ENCODE data around the gene GRID1.
A peak's percentile ranks its signal among the peaks of the same experiment; 100 is the strongest.

GRID1 gene

GRCh38 chr10:86059892-86060291, 306.7 kb downstream of the GRID1 start:
- no peak overlapping the region for H3K4me3 ChIP-seq (ENCODE audit: low read length)
- no peak for DNase-seq (ENCODE audit: low read depth, low spot score)

DNA sequence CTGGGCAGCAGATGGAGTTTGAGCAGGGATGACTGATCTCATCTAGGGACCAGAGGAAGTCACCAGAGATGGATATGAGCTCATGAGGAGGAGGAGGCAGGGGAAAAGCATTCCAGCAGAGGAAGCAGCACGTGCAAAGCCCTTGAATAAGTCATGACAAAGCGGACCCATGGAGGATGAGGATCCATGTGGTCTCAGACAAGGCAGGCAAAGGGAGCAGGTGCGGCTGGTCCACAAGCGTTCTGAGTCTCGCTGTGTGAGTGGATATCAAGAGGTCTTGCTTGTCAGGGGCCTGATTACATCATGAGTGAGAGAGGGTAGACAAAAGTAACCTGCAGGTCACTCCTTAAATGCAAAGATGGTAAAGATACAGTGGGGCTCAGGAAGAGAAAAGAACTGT, 307.6 kb downstream of the GRID1 start:
- no peak for DNase-seq (ENCODE audit: low read depth, low spot score)

GRCh38 chr10:86057708-86058107, 308.9 kb downstream of the GRID1 start:
- H3K4me3 ChIP-seq (ENCODE audit: low read length): no peak overlapping the region
- no peak for DNase-seq (ENCODE audit: low read depth, low spot score)

More for the DNA sequence above, 307.6 kb downstream of the GRID1 start:
- H3K4me3 ChIP-seq (ENCODE audit: low read length): no peak overlapping the region

GRCh38 chr10:86056672-86057071, 309.9 kb downstream of the GRID1 start:
- no peak for DNase-seq (ENCODE audit: low read depth, low spot score)
- no peak overlapping the region for H3K4me3 ChIP-seq (ENCODE audit: low read length)

- no peak for DNase-seq (ENCODE audit: low read depth, low spot score)
- H3K4me3 ChIP-seq (ENCODE audit: low read length): no peak overlapping the region
Measured at GRCh38 chr10:86055928-86056327, 310.7 kb downstream of the GRID1 start.

DNA sequence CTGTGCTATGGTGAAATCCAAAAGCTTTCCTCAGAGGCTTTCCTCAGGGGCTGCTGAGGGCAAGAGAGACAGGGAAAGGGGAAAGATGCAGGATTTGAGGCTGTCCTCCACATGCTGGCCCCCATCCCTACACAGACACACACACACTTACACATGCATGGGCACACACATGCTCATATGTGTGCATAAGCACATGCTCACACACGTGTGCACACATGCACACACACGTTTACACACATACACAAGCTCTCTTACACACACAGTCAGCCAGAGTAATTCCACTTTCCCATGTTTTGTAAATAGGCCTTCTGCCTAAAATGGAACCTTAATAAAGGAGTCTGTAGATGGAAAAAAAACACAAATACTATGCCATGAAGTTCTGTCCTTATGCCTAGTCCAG, 312.9 kb downstream of the GRID1 start:
- DNase-seq (ENCODE audit: low read depth, low spot score): no peak
- no peak overlapping the region for H3K4me3 ChIP-seq (ENCODE audit: low read length)

DNA sequence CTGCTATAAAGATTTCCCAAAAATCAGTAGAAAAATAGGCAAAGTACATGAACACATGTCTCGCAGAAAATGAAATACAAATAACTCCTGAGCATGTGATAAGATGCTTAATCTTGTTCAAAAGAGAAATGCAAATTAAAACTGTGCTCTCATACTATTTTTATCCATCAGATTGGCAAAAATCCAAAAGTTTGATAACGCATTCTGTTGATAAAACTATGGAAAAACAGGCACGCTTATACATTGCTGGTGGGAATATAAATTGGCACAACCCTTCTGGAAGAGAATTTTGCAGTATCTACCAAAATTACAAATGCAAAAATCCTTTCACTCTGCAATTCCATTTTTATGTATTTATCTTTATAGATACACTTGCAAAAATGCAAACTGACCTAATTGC, 315.0 kb downstream of the GRID1 start:
- DNase-seq (ENCODE audit: low read depth, low spot score): no peak
- no peak overlapping the region for H3K4me3 ChIP-seq (ENCODE audit: low read length)

DNA sequence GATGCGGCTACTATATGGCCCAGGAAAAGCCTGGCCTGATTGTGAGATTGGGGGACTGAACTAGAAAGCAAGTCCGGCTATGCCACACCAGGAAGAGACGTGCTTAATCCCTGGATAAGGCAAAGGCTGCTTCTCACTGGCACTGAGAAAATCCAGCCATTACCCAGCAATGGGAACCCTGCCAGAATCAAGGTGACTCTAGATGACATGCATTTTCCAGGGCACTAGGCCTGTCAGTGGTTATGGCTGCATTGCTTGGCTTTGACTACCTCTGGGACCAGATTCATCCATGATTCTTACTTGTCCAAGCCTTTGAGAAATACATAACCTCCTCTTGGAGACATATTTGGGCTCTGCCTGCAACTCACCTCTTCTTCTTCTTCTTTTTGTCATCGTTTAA, 317.2 kb downstream of the GRID1 start:
- no peak for DNase-seq (ENCODE audit: low read depth, low spot score)
- H3K4me3 ChIP-seq (ENCODE audit: low read length): no peak overlapping the region

GRCh38 chr10:86048973-86049372, 317.6 kb downstream of the GRID1 start:
- H3K4me3 ChIP-seq (ENCODE audit: low read length): no peak overlapping the region
- no peak for DNase-seq (ENCODE audit: low read depth, low spot score)

GRCh38 chr10:86048571-86048970, 318.0 kb downstream of the GRID1 start:
- DNase-seq (ENCODE audit: low read depth, low spot score): no peak
- H3K4me3 ChIP-seq (ENCODE audit: low read length): no peak overlapping the region

DNA sequence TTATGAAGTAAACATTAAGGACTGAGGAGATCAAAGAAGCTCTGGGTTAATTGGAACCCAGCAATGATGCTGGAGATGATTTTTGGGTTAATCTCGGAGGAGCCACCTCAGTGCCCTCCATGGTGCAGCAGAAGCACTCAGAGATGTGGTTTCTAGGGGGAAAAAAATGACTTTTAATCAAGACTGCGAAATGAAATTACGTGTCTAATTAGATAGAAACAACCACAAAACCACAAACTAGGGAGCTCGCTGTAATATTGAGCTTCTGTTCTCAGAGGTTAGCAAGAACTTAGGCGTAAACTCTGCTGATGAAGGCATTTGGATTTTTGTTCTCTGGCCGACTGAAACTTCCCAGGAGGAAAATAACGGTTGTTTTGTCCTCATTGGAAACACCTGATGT, 319.0 kb downstream of the GRID1 start:
- peak; percentile 83 for DNase-seq (ENCODE audit: low read depth, low spot score)
- no peak overlapping the region for H3K4me3 ChIP-seq (ENCODE audit: low read length)

- DNase-seq (ENCODE audit: low read depth, low spot score): peak; percentile 14
- H3K4me3 ChIP-seq (ENCODE audit: low read length): no peak overlapping the region
Measured at GRCh38 chr10:86046845-86047460, 319.6 kb downstream of the GRID1 start.

DNA sequence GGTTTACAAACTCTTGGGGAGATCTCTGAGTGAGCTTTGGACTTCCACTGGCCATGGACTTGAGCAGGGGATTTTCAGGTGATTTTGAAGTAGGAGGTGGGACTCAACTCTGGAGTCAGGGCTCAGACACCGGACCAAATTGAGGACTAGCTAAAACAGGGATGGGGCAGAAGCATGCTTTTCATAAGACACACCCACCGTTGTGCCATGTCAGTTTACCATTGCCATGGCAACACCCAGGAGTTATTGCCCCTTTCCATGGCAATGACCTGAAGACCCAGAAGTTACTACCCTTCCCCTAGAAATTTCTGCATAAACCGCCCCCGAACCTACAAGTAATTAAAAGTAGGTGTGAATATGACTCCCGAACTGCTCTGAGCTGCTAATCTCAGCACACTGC, 320.7 kb downstream of the GRID1 start:
- DNase-seq (ENCODE audit: low read depth, low spot score): no peak
- no peak overlapping the region for H3K4me3 ChIP-seq (ENCODE audit: low read length)

DNA sequence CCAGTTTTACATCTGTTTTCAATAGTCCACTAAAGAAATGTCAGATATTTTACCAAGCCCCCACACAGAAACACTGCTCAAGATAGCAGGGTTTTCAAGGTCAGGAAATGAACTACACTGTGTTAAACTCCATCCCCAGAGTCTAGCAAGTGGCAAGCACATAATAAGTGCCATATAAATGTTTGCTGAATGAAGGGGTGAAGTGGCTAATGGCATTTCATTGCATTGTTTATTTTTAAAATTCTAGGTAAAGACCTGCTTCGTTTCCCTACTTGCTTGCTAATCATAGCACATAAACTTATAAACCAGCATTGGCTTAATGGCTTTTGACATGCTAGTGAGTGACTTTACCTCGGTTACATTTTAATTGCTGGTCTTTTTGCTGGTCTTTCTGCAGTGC, 322.6 kb downstream of the GRID1 start:
- no peak overlapping the region for H3K4me3 ChIP-seq (ENCODE audit: low read length)
- no peak for DNase-seq (ENCODE audit: low read depth, low spot score)

GRCh38 chr10:86043236-86043635, 323.4 kb downstream of the GRID1 start:
- no peak for DNase-seq (ENCODE audit: low read depth, low spot score)
- H3K4me3 ChIP-seq (ENCODE audit: low read length): no peak overlapping the region

DNA sequence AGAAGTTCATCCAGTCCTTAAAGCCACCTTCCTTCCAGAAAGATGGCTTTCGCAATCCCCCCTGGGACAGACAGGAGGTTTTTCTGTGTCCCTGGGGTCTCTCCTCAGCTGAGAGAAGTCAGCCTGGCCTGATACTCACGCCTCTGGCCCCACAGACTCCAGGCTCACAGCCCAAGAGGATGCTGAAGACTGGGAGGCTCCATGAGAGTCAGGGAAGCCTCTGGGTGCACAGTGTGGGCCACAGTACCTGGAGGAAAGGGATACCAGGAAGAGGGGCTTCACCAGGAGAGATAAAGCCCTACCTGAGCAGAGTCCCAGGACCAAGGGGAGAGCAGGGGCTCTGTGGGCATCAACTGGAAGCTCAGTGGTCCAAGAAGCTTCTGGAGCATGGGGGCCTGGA, 324.4 kb downstream of the GRID1 start:
- DNase-seq (ENCODE audit: low read depth, low spot score): no peak
- no peak overlapping the region for H3K4me3 ChIP-seq (ENCODE audit: low read length)

GRCh38 chr10:86041116-86041515, 325.5 kb downstream of the GRID1 start:
- no peak overlapping the region for H3K4me3 ChIP-seq (ENCODE audit: low read length)
- peak; percentile 52 for DNase-seq (ENCODE audit: low read depth, low spot score)

DNA sequence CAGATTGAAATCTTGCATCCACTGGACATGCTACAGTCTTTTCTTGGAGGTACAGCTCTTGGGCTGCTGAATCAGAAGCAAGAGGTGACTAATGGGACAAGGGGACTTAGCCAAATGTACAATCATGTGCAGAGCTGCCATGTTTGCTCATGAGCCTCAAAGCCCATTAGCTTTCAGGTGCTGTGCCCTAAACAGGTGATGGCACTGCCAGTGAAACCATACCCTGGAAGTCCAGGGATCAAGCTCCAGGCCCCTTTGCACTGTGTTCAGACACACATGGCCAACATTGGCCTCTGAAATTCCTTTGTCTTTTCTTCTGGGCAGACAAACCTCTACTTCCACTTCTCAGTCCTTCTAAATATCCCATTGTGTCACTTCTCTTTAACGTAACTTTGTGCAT, 328.2 kb downstream of the GRID1 start:
- no peak for DNase-seq (ENCODE audit: low read depth, low spot score)
- no peak overlapping the region for H3K4me3 ChIP-seq (ENCODE audit: low read length)

- no peak overlapping the region for H3K4me3 ChIP-seq (ENCODE audit: low read length)
- no peak for DNase-seq (ENCODE audit: low read depth, low spot score)
Measured at GRCh38 chr10:86037096-86037495, 329.5 kb downstream of the GRID1 start.

- DNase-seq (ENCODE audit: low read depth, low spot score): no peak
- no peak overlapping the region for H3K4me3 ChIP-seq (ENCODE audit: low read length)
Measured at GRCh38 chr10:86036544-86036831, 330.1 kb downstream of the GRID1 start.

DNA sequence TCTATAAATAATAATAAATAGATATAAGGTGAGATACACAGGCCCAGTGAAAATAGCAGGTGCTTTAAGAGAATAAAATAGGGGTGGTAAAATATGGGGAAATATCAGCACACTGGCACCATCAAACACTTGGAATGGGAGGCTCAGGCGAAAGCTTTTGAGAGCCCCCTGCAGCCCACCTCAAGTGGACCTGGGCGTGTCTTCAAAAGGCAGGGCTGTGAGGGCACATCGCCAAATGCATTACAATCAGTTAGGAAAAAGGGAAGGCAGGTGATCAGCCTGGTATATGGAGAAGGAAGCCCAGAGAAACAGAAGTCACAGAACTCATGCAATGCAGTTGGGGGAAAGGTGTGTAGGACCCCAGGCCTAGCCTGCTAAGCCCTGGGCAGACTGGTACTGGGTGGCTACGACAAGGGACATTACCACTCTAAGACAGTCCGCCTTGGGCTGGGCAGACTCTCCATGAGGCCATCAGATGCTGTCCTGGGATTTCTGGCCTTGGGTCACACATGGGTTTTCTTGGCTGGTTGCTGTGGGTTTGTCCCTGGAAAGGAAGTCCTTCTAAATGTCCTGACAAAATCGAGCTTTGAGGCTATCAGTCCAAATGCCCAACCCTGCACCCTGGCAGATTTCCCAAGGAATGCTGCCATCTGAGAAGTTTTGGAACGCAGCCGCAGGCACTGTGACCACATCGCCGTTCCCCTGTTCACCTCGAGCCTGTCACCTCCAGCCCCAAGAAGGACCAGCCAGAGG, 330.6 kb downstream of the GRID1 start:
- no peak overlapping the region for H3K4me3 ChIP-seq (ENCODE audit: low read length)
- DNase-seq (ENCODE audit: low read depth, low spot score): no peak
